MM.1S (cell line): Measurements from ENCODE around the gene FIG4.
"Not testable (repeated sequence)": the region's sequence is repeated elsewhere in the genome, so short reads cannot be mapped to it uniquely, and the experiment has no call there.

Experiments
- EZH2 ChIP-seq: fragments of 300-600 bp; sonication (generic); optimal IDR thresholded peaks from 2 replicates; pipeline ENCODE3; 2017; ENCODE audit warnings: low read depth, mild to moderate bottlenecking, antibody characterized with exemption, low read length, mixed read lengths
- TF ChIP-seq, protein P1 (sequence below): fragments of 300-600 bp; sonication (generic); IDR thresholded peaks from 2 replicates; pipeline ENCODE4 v1.5.1; 2016; ENCODE audit warnings: antibody characterized with exemption, low read length, mixed read lengths

DNA sequence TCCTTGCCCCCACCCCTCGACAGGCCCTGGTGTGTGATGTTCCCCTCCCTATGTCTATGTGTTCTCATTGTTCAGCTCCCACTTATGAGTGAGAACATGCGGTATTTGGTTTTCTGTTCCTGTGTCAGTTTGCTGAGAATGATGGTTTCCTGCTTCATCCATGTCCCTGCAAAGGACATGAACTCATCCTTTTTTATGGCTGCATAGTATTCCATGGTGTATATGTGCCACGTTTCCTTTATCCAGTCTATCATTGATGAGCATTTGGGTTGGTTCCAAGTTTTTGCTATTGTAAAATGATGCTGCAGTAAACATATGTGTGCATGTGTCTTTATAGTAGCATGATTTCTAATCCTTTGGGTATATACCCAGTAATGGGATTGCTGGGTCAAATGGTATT is 34.2 kb downstream of the FIG4 start:
- TF ChIP-seq, protein P1, sequence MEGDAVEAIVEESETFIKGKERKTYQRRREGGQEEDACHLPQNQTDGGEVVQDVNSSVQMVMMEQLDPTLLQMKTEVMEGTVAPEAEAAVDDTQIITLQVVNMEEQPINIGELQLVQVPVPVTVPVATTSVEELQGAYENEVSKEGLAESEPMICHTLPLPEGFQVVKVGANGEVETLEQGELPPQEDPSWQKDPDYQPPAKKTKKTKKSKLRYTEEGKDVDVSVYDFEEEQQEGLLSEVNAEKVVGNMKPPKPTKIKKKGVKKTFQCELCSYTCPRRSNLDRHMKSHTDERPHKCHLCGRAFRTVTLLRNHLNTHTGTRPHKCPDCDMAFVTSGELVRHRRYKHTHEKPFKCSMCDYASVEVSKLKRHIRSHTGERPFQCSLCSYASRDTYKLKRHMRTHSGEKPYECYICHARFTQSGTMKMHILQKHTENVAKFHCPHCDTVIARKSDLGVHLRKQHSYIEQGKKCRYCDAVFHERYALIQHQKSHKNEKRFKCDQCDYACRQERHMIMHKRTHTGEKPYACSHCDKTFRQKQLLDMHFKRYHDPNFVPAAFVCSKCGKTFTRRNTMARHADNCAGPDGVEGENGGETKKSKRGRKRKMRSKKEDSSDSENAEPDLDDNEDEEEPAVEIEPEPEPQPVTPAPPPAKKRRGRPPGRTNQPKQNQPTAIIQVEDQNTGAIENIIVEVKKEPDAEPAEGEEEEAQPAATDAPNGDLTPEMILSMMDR = not testable (repeated sequence)
- TF ChIP-seq EZH2 = not testable (repeated sequence)
